Measurements from ENCODE around the gene ADGRD1.

DNA sequence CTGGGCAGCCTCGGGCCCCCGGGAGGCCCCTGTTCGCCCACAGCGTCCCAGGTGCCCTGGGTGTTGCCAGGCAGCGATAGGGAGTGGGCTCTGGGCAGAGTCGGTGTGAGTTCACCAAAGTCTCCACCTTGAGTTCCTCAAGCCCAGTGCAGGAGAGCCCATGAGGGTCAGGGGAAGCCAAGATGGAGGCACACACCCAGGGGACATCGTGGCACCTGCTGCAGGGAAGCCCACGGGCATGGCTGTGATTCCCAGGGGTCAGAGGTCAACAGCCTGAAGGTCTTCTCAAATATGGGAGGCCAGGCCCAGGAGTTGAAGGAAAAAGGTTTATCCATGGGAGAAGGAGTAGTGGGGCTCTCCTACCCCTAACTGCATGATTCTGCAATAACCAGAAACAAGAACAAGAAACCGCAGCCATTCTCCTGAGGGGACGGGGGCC lies 148.8 kb downstream of the ADGRD1 start:
- TF ChIP-seq CTCF (IDR thresholded peaks at IDR 0.05): no peak
- no peak for TF ChIP-seq POLR2AphosphoS5 (IDR thresholded peaks at IDR 0.05)
- no peak for TF ChIP-seq POLR2A (IDR thresholded peaks at IDR 0.05)

Measured in breast epithelium (tissue), 3 donors.